GM19035 (cell line): ENCODE data around the gene CACNA1C.
"Not testable (repeated sequence)": the region's sequence is repeated elsewhere in the genome, so short reads cannot be mapped to it uniquely, and the experiment has no call there.

Experiments
- ATAC-seq: cut with Tn5 transposase; IDR thresholded peaks from one replicate; pipeline ENCODE4 v1.9.1; 2021; ENCODE audit not compliant: unreplicated experiment

CACNA1C gene

DNA sequence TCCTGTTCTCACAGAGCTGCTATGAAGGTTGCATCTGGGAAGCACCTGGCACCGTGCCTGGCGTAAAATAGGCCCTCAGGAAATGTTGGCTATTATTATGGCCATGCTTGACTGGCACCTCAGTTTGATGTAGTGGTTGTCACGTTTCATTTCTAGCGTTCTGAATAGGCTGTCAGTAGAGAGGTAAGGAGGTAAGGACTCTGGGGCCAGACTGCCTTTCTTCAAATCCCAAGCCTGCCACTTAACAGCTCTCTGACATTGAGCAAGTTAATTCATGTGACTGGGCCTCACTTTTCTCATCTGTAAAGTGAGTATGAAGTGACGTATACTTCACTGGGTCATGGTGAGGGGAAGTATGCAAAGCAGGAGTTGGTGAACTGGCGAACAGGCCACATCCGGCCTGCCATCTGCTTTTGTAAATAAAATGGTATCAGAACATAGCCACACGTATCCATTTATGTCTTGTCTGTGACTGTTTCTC, 196.2 kb downstream of the CACNA1C start:
- ATAC-seq: peak; percentile 83

DNA sequence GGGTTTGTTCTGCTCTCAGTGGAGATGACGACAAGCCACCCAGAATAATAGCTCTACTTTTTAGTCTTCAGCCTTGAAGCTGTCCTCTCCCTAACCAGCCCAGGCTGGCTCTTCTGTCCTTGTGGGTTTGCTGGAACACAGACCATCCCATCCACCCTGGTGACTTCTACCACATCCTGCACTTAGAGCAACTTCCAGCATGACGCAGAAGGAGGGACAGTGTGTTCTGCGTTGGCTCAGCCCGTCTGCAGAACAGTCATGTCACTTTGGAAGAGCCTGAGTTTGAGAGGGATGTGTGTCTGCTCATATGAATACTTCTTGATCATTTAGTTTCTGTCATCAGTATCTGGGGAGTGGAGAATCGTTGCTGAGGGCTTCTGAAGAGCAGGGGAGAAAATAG, 198.0 kb downstream of the CACNA1C start:
- ATAC-seq: no peak

DNA sequence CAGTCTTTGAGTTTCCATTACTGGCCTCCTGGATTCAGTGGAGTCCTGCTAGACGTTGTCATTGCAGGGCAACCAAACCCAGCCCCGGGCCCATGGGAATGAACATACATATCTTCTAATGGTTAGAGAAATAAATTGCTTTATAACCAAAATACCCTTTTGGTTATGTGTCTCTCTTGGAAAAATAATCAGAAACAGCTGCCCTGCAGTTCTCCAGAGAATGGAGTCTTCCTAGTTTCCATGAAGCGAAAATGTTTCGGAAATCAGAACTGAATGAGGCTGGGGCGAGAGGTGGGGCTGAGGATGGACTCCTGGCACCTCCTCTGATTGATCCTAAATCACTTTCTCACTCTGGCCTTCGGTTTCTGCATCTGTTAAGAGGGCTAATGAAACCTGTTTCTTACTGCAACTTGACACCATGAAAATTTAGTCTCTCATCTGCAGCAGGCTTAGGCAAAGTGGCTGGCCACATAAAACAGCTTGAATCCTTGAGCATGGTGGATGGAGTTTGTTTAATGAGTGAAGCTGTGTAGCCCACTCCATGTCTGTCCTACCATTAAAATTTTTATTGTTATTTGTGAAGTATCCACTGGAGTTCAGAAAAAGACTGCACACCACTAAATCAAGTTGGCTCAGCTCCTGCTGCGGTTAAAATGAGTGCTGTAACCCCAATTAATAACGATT, 198.9 kb downstream of the CACNA1C start:
- no peak for ATAC-seq

DNA sequence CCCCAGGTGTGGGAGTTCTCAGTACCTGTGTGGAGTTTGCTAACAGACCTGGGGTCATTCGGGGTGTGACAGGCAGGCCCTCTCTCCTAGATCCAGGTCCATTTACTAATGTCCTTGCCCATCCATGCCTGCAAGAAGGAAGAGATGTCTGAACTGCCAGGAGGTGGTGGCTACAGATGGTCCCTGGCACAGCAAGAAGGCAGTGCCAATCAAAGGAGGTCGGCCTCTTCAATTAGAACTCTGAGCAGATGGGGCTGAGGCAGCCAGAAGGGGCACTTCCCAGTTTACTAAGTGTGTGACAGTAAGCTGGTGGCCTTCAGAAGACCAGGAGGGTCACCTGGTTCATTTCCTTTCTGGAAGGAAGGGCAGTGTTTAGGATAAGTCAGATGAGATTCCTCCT, 202.5 kb downstream of the CACNA1C start:
- no peak for ATAC-seq

DNA sequence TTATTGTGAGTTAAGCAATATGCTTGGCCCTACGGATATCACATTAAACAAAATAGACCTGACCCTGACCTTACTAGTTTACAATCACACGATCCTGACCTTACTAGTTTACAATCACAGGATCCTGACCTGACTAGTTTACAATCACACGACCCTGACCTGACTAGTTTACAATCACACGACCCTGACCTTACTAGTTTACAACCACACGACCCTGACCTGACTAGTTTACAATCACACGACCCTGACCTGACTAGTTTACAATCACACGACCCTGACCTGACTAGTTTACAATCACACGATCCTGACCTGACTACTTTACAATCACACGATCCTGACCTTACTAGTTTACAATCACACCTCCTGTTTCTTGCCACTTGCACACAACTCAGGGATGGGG, 202.9 kb downstream of the CACNA1C start:
- ATAC-seq: not testable (repeated sequence)

DNA sequence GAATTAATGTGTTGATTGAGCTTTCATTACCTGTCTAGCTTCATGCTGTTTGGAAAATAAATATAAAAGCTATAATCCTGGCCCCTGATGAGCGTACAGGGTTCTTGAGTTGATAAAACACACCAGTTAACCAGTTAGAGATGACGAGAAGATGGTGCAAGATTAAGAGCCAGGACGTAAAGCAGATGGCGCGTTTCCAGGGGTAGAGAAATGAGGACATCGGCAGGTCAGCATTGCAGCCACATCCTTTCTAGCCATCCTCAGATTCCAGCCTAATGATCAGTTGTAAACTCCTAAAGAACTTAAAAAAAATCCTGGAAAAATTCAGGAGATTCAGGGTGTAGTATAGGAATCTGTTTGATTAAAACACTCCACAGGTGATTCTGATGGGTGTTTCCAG, 203.7 kb downstream of the CACNA1C start:
- ATAC-seq: no peak

DNA sequence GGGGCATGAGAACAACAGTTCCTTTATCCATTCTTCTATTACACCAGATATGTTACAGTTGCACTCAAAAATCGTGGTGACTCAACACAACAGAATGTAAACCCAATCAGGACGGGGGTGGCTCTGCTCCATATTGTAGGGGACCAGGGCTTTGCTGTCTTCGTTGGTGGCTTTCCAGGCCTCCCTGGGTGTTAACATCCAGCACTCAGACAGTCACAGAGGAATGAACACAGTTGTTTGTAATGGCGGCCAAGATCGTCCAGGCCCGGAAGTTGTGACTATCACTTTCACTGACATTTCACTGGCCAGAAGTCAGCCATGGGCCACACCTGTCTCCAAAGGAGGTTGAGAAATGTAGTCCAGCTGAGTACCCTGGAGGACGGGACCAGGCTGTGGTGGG, 204.1 kb downstream of the CACNA1C start:
- ATAC-seq: no peak

DNA sequence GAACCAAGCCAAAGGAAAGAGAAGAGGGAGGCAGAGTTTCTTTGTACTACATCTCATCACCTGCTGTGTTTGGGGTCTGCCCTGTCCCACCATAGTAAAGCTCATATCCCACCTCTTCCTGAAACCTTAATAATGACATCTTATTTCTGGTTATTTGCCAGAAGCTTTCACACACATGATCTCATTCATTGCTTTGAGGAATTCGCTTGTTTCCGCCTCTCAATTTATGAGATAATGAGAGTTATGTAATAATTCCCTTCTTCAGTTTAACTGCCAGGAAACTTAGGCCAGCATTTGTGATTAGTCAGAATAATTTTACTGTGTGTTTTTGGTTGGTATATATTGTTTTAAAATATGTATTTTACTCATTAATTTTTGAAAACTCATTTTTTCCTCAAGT, 205.2 kb downstream of the CACNA1C start:
- ATAC-seq: no peak

DNA sequence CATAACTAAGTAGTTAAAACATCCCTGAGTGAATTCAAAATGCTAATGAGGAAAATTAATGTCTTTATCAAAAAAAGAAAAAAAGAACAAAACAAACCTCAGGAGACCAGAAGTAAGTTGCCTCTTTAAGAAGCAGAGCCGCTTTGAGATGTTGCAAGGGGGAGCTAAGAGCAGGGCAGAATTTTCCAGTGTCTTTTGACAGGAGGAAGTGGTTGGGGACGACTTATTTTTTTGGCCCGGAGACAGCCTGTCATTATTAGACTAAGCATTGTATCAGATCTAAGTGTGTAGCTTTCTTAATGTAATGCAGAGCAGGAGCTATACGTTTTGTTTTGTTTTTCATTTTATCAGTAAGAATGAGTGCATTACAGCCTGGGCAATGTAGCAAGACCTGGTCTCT, 206.6 kb downstream of the CACNA1C start:
- no peak for ATAC-seq

DNA sequence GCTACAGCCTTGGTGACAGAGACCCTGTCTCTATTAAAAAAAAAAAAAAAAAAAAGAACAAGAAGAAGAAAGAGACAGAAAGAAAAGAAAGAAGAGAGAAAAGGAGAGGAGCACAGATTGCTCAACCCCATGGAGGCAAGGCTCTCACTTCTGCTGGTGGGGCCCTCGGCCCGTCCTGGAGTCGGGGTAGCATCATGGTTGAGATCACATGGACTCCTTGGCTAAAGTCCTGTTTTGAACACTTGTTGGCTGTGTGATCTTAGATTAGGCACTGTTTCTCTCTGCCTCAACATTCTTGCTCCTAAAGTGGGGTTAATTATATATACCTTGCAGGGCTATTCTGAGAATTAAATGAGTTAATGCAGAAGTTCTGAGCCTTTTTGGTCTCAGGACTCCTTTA, 207.7 kb downstream of the CACNA1C start:
- ATAC-seq: no peak

DNA sequence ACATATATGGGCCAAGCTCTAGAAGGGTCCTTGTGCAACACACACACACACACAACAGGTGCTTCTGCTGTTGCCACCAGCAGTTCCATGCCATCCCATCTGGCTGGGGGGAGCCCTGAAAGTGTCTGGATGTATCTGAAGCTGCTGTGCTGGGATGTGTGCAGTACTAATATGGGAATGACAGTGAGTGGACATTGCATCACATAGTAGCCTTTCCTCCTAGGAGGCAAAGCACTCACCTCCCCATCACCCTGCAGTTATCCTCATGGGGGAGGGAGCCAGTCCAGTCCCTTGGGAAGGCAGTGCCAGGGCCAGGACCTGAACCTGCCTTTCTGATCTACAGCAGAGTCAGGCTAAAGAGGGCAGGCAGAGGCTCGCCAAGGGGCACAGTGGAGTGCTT, 208.9 kb downstream of the CACNA1C start:
- ATAC-seq: no peak

DNA sequence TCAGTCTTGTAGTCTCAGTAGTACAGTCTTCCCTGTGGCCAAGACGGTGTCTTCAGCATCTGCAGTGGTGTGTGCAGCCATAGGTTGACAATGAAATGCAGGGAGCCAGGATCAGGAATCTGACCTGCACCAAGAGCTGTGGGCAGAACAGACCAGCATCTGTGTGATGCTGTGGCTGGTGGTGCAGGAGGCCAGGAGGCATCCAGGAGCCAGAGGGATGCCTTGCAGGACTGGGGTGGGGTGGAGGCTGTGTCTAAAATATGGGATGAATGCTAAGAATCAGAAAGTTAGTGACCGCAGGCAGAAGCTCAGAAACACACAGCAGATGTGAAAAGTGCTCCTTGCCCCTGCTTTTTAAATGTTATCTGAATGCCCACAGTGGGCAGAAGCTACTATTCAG, 209.7 kb downstream of the CACNA1C start:
- ATAC-seq: no peak

DNA sequence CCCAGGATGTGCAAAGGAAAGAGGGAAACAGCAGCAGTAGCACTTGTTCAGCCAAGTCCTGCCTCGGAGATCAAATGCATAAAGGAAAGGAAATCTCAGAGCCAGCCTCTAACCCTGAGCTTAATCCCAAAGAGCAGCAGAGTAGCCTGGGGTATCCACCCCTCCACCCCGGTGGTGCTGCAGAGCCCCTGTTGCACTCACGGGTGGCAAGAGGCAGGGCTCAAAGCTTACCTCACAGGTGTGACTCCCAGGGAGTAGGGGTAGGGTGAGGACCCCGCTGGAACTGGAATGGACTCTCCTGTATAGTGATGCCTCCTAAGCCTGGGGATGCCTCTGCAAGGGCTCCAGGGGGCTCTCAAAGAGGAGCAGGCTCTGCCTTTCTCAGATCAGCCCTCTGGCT, 211.1 kb downstream of the CACNA1C start:
- no peak for ATAC-seq

DNA sequence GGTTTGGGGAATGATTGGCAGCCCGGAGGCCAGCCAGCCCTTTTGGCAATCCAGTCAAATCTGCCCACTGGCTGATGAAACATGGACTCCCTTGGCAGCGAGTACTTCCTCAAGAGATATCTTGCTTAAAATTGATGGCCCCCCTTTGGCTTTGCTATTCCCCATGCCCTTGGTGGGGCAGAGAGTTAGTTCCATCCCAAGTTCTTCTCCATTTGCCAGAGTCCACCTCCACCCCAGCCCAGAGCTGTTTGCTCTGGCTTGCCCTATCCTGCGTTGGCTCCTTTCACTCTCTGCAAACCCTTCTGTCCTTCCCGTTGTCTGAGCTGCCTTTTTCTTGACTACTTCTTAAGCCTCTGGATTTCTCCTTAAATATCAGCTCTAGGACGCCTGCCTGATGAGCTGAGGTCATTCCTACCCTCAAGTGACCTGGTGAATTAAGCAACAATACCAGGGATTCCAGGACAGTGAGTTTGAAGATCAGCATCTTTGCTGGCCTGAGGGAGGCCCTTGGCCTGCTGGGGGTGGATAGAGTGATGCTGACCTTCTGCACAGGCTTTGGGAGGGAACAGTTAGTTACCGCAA, 212.0 kb downstream of the CACNA1C start:
- ATAC-seq: no peak

DNA sequence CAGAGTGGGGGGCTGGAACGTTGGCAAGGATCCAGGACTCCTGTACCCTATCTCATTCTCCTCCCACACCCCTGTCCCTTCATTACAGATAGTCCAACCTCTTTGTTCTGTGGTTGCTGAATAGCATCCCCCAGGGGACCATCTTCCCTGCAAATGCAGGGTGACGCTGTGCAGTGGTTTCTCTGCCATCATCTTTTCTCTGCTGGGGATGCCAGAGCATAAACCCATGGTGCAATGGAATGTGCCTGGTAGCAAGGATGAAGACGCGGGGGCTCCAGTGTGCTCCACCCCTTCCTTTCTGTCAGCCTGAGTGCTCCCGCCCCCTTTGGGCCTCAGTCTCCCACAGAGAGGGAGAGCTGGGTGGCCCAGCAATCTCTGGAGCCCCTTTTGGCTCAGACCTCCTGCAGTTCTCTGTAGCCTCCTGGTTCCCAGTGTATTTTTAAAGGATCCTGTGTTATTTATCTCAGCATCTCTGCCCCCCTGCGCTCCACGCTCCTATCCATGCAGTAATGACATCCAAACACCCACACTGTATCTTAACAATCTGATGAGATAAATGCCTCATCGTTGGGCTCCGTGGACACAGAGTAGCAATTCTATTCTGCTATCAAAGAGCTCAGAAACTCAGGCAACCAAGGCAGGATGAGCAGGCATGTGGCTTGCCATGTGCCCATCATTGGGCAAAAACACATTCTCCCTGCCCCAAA, 212.8 kb downstream of the CACNA1C start:
- no peak for ATAC-seq

DNA sequence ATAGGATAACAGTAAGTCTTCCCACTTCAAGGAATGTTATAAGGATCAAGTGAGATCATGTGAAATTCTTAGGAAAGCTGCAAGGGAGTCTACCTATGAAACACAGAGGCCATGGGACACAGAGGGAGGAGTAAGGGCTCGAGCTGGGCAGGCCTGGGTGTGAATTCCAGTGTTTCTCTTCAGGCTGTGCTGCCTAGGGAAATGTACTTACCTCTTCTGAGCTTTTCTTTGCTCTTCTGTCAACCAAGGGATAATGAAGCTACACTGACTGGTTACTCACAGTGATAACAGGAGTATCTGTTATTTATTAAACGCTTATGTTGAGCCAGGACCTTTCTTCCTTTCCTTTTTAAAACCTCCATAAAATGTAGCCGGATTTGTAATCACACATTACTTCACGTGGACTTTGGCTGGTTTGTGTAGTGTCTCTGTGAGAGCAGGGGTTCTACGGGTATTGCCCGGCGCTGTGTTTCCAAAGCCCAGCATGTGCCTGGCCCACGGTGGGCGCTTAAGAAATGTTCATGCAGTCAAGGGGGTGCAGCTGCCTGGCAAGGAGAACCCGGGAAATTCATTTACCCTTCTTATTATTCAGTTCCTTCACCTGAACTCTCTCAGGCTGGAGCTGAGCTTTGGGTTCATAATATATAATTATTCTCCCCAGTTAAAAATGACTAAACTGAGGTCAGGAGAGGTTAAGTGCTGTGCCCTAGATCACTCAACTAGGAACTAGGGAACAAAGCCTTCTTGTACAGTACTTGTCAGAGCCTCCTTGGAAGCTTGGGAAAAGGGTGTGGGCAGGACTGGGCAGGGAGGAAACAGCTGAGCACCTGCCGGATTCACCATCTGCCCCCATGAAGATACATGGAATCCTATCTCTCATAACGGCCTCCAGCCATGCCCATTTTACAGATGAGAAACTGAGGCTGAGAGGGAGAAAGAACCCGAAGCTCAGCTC, 214.2 kb downstream of the CACNA1C start:
- no peak for ATAC-seq

DNA sequence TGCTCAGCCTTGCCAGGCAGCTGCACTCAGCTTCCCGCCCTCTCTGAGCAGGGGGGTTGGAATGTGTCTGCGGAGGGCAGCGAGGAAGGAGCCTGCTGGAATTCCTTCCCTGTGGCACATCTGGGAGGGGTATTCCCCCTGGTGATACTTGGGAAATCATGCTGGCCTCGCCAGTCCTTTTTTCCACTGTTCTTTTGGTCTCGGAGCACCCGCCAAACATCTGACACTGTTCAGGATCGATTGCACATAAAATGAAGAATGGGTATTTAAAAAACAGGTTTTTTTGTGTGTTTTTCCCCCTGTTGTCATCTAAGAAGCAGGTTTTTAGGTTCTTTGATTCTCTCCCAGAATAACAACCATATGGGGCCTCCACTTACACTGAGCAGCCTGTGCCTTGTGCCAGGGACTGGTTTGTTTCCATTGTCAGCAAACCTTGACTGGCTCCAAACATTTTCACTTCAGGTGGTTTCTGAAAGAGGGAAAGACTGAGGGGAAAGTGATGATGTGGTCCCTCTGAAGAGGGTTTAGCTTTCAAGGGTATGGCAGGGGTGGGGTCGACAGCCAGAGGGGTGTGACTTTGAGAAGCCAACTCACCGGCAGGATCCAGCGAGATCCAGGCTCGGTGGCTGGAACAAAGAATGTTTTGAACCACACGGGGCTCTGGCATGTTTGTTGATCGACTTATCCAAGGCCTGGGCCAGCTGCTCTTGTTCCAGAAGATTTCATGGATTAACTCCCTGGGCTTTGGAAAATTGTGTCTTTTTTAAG, 215.1 kb downstream of the CACNA1C start:
- no peak for ATAC-seq

DNA sequence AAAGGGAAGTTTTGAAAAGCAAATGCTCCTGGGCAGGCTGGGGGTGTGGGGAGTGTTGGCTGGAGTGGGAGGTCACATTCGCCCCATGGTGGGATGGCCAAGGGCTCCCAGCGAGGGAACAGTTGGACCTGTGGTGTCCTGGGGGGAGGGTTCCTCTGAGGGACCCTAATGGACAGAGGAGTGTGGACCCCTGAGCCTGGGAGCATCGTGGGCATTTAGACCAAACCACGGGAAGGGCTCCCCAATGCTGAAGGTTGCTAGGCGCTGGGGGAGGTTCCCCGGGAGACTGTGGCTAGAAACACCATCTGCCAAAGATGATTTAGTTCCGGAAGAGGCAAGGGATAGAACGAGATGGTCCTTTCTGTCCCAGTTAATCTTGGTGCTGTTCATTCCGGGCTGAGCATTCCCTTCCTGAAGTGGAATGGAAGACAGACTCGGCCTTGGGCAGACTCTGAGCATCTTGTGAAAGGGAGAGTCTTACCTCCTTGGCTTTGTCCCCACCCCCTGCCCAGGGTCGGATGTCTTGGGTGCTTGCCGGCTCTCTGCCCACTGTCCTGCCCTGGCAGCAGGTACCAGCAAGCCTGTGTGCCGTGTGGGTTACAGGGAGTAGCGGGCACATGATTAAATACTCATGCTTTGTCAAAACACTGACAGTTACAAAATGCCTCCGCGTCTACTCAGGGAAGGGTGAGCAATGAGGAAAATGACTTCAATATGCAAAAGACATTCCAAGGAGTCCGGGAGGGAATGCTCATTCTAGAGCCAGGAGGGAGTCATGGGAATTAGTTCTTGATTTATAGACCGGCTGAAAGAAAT, 215.9 kb downstream of the CACNA1C start:
- no peak for ATAC-seq

DNA sequence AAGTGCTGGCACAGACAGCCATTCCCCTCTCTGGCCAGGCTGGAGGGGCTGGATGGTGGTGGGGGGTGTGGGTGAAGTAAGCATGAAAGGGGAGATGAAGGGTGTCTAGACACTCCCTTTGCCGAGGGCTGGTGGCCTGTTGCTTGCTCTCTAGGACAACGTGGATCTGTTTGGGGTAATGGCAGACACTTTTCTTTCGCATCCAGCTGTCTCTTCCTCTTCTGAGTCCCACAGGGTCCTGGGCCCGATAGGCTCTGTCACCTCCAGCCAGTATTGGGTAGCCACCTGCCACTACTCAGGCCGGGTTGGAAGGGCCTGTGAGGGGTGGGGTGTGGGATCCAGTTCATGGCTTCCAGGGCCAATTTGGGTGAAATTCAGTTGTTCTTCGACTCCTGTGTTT, 218.1 kb downstream of the CACNA1C start:
- no peak for ATAC-seq

DNA sequence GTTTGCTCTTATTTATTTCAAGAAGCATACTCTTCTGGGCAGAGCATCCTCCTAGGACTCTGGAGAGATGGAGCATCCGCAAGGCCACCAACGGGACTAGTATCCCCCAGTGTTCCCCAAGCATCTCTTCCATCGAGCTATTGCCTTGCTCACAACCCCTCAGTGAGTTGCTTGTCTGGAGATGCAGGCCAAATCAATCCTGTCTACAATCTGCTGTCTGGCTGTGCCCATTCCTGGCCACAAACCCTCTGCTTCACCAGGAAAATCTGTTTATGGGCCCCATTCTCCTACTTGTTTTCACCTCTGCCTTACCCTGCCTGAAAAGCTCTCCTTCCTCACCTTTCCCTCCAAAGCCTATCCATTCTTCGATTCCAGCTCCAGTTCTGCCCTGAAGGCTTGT, 219.2 kb downstream of the CACNA1C start:
- no peak for ATAC-seq
